Fibroblast of skin of scalp (primary cell): ENCODE data around the gene GRID1.

Experiments
- DNase-seq: peaks from one replicate; pipeline ENCODE4 v3.0.0-alpha.2; 2013

The GRID1 gene

DNA sequence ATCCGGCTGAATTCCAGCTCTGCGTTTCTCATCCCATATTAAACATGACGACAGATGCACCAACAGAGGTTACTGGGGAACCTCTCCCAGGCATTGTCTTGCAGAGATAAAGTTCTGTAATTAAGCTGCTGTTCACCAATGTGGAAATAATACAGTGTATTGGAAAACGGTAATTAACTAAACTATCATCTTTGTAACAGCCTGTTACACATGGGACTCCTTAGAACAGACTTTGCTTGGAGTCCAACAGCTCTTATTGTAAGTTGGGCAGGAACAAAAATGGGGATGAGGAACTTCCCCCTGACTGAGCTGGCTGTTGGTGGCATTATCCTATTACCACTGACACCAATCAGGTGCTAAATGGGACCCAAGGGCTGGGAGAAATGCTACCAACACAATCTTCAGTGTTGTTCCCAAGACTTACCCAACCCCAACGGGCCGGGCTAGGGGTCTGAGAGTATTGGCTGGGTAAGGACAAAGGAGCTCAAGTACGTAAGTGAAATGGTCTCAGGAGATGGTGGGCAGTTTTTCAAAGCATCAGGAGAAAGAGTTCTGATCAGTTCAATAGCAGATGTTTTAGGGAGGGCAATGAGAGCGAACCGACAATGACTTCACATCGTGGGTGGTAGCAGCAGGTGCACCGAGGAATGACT, 759.4 kb downstream of the GRID1 start:
- DNase-seq = no peak

DNA sequence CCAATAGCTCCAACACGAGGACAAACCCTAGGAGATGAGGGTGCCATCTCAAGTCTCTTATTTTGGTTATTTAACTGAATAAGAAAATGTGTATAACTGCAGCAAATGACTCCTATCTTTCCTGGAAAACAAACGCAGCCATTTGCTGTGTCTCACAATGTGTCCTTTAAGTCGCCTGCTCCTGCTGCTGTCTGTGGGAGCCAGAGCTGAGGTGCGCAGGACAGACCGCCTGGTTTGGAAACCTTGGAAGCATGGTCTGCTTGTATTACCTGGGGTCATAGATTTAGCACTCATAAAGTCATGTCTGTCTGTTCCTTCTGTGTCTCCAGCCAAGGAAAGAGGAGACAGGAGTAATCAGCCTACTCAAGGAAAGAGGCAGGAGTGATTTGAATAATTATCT, 760.2 kb downstream of the GRID1 start:
- no peak for DNase-seq

DNA sequence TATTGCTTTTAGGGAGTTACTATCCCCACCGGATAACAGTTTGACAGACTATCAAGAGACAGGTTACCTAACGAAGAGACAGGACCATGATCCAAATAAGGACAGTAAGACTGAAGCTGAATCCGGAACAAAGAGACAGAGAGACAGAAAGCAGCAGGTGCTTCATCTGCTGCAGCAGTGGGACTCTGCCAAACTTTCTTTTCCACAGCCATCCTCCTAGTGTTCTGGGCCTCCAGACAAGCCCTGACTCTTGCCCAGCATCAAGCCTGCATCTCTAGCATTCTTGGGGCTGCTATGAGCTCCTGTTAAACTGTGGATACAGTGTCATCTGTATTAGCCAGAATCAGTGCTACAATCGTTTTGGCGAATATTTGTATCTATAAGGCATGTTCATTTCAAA, 761.7 kb downstream of the GRID1 start:
- no peak for DNase-seq

DNA sequence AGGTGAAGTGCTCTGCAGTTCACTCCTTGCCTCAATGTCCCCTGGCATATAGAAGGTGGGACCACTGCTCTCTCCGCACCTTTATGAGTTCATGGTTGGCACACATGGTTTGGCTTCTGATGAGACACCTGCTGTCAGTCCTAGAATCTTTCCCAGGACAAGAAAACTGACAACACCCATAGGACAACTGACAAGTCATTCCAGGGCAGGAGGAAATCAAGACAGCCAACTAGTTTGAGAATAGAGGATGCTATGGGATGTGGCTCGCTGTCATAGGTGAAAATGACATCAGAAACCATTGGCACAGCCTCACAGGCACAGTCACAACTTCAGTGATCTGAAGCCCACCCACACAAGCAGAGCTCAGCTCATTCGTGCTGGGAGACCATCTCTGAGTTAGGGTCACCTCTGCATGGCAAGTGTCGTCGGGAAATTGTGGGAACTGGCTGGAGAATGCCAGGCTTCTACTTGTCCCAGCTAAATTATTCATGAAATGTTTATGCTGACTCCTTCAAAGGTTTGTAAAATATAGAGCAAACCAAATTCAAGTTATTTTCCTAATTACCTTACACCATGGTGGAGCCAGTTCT, 762.4 kb downstream of the GRID1 start:
- DNase-seq = no peak

DNA sequence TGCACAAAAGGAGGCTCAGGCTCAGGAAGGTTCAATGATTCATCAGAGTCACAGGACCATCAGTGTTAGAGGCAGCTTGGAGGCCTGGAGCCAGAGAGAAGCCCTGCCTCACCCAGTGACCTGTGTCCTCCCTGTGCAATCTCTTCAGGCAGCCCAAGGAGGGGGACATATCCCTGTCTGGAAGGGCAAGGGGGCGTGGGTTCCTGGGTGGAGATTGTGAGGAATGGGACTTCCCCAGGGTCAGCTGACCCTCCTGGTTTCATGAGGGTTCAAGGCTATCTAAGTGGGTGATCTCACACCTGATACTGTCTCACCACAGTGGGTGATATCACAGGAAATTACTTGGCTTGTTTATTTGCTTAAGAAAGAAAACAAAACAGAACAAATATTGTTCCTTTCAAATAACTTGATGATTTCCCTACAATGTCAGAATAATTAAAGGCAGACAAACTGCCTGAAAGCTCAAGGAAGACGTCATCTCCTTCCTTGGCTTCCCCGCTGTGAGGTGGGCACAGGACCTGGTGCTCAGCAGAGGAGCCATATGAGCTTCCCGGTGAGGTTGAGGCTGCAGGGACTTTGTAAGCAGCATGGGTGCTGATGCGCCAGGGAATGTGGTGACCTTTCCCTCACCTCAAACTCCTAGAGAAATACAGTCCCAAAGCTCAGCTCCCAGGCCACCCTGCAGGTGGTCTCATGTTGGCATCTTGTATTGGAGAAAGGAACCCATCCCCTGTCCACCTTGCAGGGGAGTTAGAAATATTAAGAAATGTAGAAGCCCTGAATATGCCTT, 763.2 kb downstream of the GRID1 start:
- DNase-seq = no peak

DNA sequence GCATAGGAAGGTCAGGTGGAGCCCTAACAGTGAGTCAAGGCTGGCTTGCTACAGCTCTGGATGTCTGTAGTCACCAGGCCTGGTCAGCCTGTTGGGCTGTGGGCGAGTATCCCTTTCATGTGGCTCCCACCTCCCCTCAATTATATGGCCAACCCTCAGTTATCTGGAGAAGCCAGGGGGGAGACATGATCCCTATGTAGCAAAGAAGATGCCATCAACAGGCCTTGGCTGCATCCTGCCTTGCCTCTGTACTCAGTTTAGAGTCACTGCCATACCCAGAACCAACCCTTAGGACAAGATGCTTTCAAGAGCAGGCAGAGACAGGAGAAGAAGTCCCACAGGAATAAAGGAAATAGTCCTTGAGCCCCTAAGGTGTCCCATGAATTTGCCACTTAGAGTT, 763.9 kb downstream of the GRID1 start:
- no peak for DNase-seq

DNA sequence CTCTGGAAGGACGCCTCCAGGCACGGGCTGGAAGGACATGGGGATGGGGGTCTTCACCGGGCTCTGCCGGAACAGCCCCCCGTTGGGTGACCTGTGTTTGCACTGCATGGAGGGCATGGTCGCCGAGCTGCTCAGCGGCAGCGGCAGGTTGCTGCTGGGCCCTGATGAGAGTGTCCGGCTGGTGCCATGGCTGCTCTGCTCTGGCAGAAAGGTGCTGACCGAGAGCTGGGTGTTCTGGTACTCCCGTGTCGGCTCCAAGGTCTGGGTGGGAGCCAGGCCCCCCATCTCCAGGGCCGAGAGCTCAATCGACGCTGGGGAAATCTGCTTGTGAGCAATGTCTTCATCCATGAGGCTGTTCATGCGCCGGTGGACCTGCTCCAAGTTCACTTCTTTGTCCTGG, 764.3 kb downstream of the GRID1 start:
- DNase-seq = no peak

DNA sequence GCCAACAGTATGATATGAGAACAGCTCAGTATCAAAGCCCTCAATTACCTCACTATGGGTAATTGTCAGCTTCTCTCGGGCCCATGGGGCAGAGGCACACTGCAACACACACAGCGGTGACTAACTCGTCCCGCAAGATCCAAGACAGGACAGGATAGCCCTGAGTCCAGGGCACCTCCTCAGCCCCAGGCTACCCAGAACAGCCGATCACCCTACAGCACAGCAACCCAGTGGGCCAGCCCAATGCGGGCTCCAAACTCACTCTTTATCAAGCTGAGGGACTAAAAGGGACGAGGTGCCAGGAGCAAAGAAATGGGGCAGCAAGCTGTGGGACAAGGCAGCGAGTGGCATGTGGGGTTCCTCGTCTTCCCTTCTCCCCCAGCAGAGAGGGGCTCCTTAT, 765.1 kb downstream of the GRID1 start:
- no peak for DNase-seq

DNA sequence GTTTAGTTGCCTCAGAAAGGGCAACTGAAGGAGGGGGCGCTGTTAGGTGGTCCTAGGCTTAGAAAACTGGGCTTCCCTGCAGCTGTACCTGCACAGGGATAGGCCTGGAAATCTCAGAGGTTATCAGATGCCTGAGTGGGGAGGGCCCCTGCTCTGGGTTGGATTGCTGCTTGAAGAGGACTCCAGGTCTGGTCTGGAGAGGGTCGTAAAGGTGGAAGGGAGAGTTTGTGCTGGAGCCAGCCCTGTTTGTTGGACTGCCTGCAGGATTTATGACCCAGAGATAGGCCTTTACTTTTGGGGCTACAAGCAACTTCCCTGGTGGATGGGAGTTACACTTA, 765.9 kb downstream of the GRID1 start:
- DNase-seq = no peak

DNA sequence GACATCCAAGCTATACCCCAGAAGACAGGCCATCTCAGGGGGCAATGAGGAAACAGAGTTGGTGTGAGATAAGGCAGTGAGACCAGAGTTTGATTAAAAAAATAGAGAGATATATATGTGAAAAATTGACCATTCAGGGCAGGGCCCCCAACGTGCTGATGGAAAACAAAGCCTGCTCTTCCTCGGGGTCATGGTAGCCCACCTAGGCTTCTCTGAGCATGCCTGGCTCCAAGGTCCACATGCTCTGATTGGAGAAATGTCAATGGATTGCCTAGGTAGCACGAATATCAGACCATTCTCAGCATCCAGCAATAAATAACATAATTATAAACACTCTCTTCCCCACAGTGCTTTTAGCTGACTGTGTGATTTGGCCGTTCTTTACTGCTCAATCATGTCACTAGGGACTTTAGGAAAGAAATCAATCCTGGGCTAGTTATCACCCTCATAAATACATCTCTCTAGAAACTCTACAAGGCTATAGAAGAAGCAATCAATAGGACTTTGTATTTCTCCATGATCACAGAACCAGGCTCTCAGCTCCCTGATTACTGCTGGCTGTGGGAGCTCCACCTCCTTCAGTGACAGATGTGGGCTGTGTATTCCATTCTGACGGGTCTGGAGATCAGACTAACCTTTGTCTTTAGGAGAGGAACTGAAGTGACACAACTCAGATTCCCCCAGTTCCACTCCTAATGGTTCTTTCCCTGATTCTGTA, 766.4 kb downstream of the GRID1 start:
- no peak for DNase-seq

DNA sequence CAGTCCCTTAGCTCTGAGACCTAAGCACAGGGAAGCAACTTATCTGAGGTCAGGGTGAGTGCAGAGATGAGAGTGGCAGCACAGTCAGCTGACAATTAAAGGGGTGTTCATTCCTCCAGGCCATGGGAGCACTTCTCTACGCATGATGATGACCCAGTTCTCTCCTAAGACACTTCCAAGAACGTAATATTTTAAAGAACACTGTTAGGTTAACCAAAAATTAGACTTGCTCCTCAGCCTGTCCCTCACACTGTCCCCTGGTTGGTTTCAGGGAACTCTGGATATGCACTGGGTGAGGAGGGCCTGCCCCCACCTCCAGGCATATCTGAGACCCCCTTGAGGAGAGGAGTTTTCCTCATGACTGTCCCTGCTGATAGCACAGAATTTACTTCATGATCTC, 767.5 kb downstream of the GRID1 start:
- DNase-seq = no peak

DNA sequence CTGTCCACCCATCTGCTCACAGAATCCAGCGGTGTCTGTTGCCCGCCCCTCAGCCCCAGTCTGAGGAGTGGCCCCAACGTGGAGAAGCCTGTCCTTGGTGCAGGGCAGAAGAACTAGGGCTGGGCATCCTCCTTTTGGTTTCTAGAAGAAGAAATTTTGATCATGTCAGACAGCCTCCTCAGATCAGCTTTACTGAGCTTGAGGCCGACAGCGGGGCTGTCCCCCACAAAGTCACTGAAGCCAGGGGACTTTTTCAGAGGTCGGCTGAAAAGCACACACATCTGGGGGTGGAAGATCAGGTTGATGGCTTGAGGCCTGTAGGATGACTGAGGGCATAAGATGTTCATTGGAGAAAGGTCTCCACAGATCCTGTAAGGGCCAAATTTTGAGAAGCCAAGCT, 767.9 kb downstream of the GRID1 start:
- no peak for DNase-seq

DNA sequence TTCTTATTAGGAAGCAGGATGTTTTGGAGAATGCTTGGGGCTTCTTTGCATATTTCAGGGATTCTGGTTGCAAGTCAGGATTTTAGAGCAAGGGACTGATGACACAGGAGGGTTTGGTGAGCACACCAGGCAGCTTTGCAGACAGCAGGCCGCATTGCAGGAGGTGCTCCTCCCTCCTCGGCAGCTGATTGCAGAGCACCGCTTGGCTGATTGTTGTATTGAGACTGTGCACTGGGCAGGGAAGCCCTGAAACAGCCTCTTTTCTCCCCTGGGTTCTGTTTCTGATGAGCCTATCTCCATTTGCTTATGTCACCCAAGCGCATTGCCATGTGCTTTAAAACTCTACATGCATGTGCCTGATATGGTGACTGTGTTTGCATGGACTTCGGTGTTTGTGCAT, 769.6 kb downstream of the GRID1 start:
- DNase-seq = no peak

DNA sequence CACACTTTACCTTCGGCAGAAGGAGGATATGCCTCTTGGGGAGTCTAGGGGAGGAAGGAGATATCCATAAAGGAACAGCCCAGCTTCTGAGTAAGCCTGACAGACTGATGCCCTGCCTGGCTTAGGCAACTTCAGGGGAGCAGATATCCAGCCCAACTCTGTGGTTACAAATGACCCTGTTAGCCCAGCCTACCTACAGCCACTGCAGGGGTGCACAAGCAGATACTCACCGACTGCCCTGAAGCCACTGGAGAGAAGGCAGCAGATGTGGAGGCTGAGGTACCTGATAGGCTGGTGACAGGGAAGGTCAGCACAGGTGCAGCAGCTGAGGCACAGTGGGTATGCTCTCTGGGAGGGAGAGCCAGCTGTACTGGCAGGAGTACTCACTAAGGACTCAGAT, 770.2 kb downstream of the GRID1 start:
- DNase-seq = no peak

DNA sequence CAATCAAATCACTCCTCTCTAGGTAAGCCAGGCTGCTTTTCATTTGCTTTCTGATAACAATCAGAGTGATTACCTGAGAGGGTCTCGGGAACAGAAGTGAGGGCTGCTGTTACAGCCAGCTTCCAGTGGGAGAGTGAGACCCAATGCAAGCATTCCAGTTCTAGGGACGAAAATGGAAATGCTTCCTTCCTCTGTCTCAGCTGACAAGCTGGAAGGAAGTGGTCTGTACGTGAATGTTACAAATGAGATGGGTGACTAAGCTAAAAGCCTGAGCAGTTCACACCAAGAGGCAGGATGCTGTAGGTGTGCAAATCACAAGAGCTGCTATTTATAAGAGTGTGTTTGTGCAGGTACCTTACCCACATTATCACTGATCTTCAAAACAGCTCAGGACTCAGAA, 772.4 kb downstream of the GRID1 start:
- no peak for DNase-seq

DNA sequence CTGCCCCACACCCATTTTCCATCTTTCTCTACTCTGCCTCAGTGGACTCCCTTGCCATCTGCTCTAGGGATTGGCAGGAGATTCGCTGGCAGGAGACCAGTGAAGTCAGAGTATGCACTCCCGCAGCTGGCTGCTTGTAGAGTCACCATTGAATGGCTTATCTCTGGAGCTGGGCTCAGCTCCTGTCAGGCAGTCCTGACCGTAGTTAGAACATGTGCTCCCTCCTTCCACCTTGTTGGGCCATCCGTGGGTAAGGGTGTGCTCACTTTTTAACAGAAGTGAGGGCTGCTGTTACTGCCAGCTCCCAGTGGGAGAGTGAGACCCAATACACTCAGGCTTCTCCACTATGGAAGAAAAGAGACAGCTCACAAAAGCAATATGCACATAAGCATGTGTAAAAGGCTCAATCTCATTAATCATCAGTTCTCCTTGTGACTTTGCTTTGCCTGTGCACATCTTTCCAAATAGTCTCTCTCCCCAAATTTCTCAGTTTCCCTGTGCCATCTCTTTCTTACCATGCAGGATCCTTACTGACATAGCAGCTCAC, 773.3 kb downstream of the GRID1 start:
- DNase-seq = no peak

DNA sequence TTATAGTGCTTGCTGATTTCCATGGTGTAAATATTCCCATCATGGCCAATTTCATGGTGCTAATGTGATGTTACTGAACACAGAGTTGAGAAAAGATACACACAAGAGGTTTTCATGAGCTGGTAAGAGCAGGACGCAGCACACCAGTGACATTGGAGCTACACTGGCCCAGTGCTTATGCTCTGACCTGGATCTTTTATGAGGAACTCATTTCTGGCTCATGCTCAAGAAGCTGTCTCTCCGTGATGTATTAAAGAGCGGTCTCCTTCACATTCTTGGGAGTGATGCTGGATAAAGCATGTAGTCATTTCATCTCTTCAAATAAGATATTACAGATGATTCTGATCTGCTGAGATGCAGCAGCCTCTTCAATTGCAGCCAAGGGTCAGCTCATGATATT, 785.2 kb downstream of the GRID1 start:
- no peak for DNase-seq

DNA sequence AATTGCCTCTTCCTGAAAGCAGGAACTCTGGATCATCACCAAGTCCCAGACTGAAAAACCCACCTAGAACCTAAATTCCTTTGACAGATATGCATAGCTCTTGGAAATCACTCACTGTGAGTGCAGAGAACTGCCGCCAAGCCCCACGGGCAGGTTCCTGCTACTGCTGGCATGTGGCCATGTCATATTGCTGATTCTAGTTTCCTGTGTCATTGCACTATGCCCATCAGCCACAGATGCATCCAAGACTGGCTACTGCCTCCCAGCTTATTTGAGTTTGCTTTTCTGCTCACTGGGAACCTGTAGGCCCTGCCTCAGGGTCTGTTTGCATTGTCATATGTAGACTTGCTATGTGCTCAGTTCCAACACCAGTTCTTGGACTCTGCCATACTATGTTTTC, 786.0 kb downstream of the GRID1 start:
- no peak for DNase-seq

DNA sequence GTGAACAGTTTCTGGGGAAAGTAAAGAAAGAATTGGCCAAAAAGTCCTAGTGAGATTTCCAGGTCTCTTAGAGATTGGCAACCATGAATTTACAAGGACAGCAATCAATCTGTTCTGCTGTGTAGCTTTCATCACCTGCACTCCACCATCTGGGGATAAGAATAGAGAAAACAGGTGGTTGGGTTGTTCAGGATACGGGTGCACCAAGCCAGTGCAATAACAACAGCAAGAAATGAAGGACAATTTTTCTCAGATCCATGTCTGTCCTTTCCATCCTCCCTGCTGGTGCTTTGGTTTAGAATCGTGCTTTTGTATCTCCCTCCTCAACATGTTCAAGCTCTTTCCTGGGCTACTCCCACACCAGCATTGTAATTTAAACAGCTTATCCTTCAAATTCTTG, 787.7 kb downstream of the GRID1 start:
- no peak for DNase-seq

DNA sequence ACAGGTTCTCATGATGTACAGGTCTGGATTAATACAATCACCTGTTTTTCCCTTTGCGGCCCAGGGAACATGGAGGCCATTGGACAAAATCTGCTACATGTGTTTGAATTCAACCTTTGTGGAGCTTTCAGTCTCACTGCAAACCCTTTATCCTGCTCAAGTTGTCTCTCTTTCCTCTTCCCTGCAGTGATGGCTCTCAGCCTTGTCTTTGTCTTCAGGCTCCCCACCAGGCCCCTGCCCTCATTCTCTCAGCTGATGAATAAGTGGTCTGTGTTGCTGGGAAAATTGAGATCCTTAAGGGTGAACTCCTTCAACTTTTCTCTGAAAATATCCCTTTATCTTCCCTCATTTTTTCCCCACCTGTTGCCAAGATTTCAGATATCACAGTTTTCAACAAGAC, 791.2 kb downstream of the GRID1 start:
- no peak for DNase-seq

DNA sequence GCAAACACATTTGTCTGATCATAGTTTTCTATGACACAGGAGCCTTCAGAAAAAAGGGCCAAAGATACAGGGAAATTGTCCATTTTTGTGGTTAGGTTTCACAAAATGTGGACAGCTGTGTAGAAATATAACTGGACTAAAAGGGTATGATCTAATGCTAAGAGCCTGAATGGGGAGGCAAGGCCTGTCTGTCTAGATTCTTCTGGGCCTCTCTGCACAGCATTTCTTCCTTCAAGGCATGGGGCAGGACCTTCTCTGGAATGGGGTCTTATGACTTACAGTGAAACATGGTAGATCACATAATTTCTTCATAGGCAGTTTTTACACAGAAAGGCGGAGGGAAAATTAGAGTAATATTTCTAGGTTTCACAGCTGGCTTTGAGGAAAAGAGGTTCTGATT, 795.7 kb downstream of the GRID1 start:
- DNase-seq = no peak

DNA sequence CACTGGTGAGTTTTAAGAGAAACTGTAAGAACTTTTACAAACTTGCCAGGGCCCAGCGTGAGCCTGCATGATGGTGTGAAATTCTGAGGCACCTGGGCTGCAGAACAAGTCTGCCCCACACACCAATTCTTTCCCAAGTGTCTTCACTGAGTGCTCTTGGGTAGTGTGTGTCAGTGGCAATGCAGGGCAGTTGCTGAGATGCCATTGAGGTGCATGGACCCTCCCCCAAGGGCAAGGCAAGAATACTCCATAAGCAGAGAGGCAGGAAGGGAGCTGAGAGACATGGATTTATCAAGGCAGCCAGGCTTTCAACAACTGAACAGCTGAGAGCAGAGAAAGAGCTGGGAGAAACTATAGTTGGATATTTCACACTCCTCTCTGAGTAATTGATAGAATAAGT, 801.2 kb downstream of the GRID1 start:
- DNase-seq = no peak

DNA sequence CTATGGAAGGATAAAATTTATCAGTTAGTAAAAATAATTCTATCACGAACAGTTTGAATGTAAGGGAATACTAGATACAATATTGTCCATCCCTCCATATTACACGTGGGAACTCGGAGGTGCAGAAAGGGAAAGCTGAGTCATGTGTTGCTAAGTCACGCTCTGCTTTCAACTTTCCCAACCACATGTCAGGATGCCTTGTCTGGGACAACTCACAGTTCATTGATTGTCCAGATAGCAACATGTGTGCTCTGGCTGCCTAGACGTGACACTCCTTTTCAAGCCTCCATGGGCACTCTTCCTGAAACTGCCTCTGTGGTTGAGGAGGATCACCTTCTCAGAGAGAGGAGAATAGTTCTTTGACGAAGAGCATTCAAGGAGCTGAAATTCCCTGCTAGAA, 808.1 kb downstream of the GRID1 start:
- no peak for DNase-seq
